K562 treated with DMSO at 1 percent for 24 hours (cell line): ENCODE results near the gene SNX2. TPM values are rescaled to one million over a fixed set of nuclear protein-coding genes. Genes with fewer than 3 reads are reported as not detected.

Source experiments
- total RNA-seq: library from RNA; unstranded; fragments of 300-600 nt; gene quantifications from 2 replicates; pipeline ENCODE4 v1.2.3, GENCODE V29; 2022; ENCODE audit warnings: low read depth; ENCODE audit not compliant: insufficient read depth

SNX2 gene, protein sequence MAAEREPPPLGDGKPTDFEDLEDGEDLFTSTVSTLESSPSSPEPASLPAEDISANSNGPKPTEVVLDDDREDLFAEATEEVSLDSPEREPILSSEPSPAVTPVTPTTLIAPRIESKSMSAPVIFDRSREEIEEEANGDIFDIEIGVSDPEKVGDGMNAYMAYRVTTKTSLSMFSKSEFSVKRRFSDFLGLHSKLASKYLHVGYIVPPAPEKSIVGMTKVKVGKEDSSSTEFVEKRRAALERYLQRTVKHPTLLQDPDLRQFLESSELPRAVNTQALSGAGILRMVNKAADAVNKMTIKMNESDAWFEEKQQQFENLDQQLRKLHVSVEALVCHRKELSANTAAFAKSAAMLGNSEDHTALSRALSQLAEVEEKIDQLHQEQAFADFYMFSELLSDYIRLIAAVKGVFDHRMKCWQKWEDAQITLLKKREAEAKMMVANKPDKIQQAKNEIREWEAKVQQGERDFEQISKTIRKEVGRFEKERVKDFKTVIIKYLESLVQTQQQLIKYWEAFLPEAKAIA
- 35.2 and 40.4 TPM in 2 replicates for total RNA-seq

DNA sequence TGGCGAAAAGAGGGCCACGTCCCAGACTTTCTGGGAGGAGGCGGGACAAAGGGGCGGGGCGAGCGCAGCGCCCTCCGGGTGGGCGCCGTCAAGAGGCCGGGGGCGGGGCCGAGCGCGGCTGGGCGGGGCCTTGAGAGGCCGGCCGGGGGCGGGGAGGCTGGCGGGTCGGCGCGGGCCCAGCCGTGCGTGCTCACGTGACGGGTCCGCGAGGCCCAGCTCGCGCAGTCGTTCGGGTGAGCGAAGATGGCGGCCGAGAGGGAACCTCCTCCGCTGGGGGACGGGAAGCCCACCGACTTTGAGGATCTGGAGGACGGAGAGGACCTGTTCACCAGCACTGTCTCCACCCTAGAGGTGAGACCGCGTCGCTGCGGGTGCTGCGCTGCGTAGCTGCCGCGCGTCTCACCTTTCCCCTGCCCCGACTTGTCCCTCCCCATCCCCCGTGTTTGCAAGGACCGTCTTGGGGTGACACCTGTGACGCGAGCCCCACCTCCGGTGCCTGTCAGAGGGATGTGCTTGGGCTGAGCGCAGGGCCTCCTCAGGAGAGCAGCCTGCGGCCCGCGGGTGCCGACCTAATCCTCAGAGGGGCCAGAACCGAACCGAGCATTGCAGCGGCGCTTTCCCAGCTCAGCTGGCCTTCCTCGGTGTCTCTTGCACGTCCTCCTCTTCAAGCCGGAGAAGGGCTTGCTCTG is at the start of gene SNX2:
SNX2 (plus strand) TSS at position 220 of the 689 bp plus-strand sequence; CDS start at position 244, 24 bp downstream.

DNA sequence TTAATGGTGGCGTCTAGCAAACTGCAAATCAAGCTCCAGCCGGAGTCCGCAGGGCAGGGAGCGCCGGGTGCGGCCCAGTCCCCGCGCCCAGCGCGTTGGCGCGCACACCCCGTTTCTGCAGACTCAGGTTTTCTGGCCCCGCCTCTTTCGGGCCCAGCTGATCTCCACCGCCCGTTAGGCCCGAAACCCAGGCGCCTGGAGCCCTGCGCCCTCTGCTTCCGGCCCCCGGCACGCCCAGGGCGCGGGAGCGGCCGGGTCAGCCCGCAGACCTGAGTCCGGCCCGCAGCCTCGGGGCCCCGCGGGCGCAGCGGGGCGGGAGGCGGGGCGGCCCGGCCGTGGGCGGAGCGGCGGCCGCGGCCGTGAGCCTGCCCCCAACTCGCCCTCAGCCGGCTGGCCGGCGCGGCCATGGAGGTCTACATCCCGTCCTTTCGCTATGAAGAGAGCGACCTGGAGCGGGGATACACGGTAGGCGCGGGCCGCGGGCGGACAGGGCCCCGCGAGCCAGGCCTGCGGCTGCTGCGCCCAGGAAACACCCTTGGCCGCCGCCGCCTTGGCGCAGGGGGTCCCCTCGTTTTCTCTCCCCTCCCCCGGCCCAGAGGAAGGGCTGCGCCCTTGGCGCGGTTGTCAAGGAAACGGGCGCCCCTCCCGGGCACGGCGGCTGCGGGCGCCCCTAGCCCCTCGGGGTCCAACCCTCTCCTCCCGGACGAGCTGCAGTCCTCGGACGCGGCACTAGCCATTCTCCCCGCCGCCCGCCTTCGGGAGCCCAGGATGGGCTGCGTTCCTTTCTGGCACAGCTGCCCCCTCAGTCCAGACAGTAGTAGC is 70.6 kb downstream of the SNX2 start, which contains the start of gene SNX24:
SNX24 (plus strand) TSS at position 385 of the 822 bp plus-strand sequence; CDS start at position 406, 21 bp downstream.

Other genes starting within 250 kb of the SNX2 start
- gene SNX24, start 70.5 kb downstream of the SNX2 start, total RNA-seq = 13.0 and 13.4 TPM in 2 replicates